KMS-11 (cell line): ENCODE results near the gene CERCAM.
"Not testable (repeated sequence)": the region's sequence is repeated elsewhere in the genome, so short reads cannot be mapped to it uniquely, and the experiment has no call there.

Experiments
- H2AFZ ChIP-seq: fragments of 200-600 bp; sonication (generic); 2 replicates; pipeline ENCODE4 v1.6.1; 2016; ENCODE audit warnings: antibody characterized with exemption, mixed run types, low read depth
- H3K27ac ChIP-seq: fragments of 200-600 bp; sonication (generic); 2 replicates; pipeline ENCODE4 v1.6.1; 2016; ENCODE audit warnings: mild to moderate bottlenecking, mixed run types
- H3K27me3 ChIP-seq: fragments of 200-600 bp; sonication (generic); 2 replicates; pipeline ENCODE4 v1.6.1; 2017; ENCODE audit warnings: mild to moderate bottlenecking, low read depth, mixed run types, moderate library complexity; ENCODE audit not compliant: insufficient read depth
- H3K36me3 ChIP-seq: fragments of 200-600 bp; sonication (generic); 2 replicates; pipeline ENCODE4 v1.6.1; 2017; ENCODE audit warnings: mild to moderate bottlenecking, mixed run types; ENCODE audit not compliant: insufficient read depth
- H3K4me1 ChIP-seq: fragments of 200-600 bp; sonication (generic); 2 replicates; pipeline ENCODE4 v1.6.1; 2016; ENCODE audit warnings: mild to moderate bottlenecking, low read depth, mixed run types; ENCODE audit not compliant: poor library complexity, severe bottlenecking
- H3K4me2 ChIP-seq: fragments of 200-600 bp; sonication (generic); 2 replicates; pipeline ENCODE4 v1.7.0; 2016; ENCODE audit warnings: mild to moderate bottlenecking, mixed run types
- H3K4me3 ChIP-seq: fragments of 200-600 bp; sonication (generic); IDR thresholded peaks from 2 replicates; pipeline ENCODE4 v1.6.1; 2017; ENCODE audit warnings: low read depth, low read length, mixed read lengths; ENCODE audit not compliant: insufficient read depth
- H3K79me2 ChIP-seq: fragments of 200-600 bp; sonication (generic); 2 replicates; pipeline ENCODE4 v1.6.1; 2016; ENCODE audit warnings: low read depth, mixed run types; ENCODE audit not compliant: insufficient read depth
- H3K9ac ChIP-seq: fragments of 200-600 bp; sonication (generic); 2 replicates; pipeline ENCODE4 v1.6.1; 2016; ENCODE audit warnings: mild to moderate bottlenecking, mixed run types
- H4K20me1 ChIP-seq: fragments of 200-600 bp; sonication (generic); 2 replicates; pipeline ENCODE4 v1.6.1; 2016; ENCODE audit warnings: mild to moderate bottlenecking, mixed run types; ENCODE audit not compliant: insufficient read depth
- CTCF ChIP-seq: fragments of 200-600 bp; sonication (generic); conservative IDR thresholded peaks from 2 replicates; pipeline ENCODE4 v1.6.1; 2017; ENCODE audit warnings: low read depth, mild to moderate bottlenecking, antibody characterized with exemption, low read length, moderate library complexity, mixed read lengths

CERCAM gene

GRCh38 chr9:128422783-128423150 lies 2.1 kb downstream of the CERCAM start:
- Histone ChIP-seq H3K36me3 (no peaks in the 10 kb centered on the region), H3K27me3 (peaks cover 13% of the 10 kb centered on the region), H3K4me3 (no peak overlapping the region), H3K9ac (no peak overlapping the region), H3K27ac (no peak overlapping the region), H3K79me2 (no peaks in the 10 kb centered on the region), H2AFZ (no peak overlapping the region), H3K4me1 (peaks cover 9% of the 10 kb centered on the region), H4K20me1 (no peaks in the 10 kb centered on the region), H3K4me2 (no peak overlapping the region)
- TF ChIP-seq CTCF, result no peak

GRCh38 chr9:128423356-128423755 lies 2.7 kb downstream of the CERCAM start:
- H3K36me3 ChIP-seq, H3K27me3 ChIP-seq, H2AFZ ChIP-seq, H3K4me1 ChIP-seq, H3K4me2 ChIP-seq, H3K27ac ChIP-seq, H4K20me1 ChIP-seq, H3K79me2 ChIP-seq, H3K9ac ChIP-seq, H3K4me3 ChIP-seq: not testable (repeated sequence)

DNA sequence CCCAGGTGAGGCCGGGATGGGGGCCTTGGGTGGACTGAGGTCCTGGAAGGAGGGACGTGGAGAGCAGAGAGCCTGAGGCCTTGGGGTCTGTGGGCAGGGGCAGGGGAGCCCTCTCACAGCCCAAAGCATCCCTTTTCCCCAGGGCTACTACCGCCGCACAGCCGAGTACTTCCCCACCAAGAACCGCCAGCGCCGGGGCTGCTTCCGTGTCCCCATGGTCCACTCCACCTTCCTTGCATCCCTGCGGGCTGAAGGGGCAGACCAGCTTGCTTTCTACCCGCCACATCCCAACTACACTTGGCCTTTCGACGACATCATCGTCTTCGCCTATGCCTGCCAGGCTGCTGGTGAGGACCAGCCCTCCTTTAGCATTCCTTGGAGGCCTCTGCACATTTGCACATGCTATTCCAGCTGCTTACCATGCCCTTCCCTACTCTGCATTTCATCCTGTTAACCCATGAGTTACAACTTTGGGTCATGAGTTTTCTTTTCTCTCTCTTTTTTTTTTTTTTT lies 3.7 kb downstream of the CERCAM start:
- Histone ChIP-seq H4K20me1 (no peaks in the 10 kb centered on the region), H3K4me1 (peaks cover 9% of the 10 kb centered on the region), H3K9ac (no peak overlapping the region), H3K79me2 (no peaks in the 10 kb centered on the region), H3K4me3 (no peak overlapping the region), H3K36me3 (no peaks in the 10 kb centered on the region), H3K4me2 (no peak overlapping the region), H3K27me3 (peaks cover 2% of the 10 kb centered on the region; the same call in 1 of the 2 replicates), H3K27ac (no peak overlapping the region), H2AFZ (no peak overlapping the region)
- no peak for TF ChIP-seq CTCF

- Histone ChIP-seq H4K20me1 (no peaks in the 10 kb centered on the region), H3K4me3 (no peak overlapping the region), H3K4me2 (no peak overlapping the region), H3K36me3 (no peaks in the 10 kb centered on the region), H3K79me2 (no peaks in the 10 kb centered on the region), H3K27me3 (no peaks in the 10 kb centered on the region), H3K4me1 (no peaks in the 10 kb centered on the region), H3K27ac (no peak overlapping the region), H2AFZ (no peak overlapping the region), H3K9ac (no peak overlapping the region)
- TF ChIP-seq CTCF, result no peak
These were observed 8.2 kb downstream of the CERCAM start for GRCh38 chr9:128428644-128429512.

- Histone ChIP-seq H4K20me1 (no peaks in the 10 kb centered on the region), H3K4me3 (no peak overlapping the region), H3K36me3 (no peaks in the 10 kb centered on the region), H3K9ac (no peak overlapping the region), H3K27ac (no peak overlapping the region), H3K27me3 (no peaks in the 10 kb centered on the region), H3K79me2 (no peaks in the 10 kb centered on the region), H3K4me1 (no peaks in the 10 kb centered on the region), H2AFZ (no peak overlapping the region), H3K4me2 (no peak overlapping the region)
- TF ChIP-seq CTCF, result no peak
These were observed 8.9 kb downstream of the CERCAM start for GRCh38 chr9:128429513-128430086.
